Kidney (tissue), 14 donors: Measurements from ENCODE around the gene MAN1B1. TPM values are rescaled to one million over a fixed set of nuclear protein-coding genes. Genes with fewer than 3 reads are reported as not detected.

Source experiments
- DNase-seq, 5 donors: peaks; one replicate each; pipeline ENCODE4 v3.0.0-alpha.2; 2013 to 2020
- FAIRE-seq: peaks from 2 replicates; lab custom pipeline; 2012; peaks lifted over from hg19 to GRCh38; lab: Jason Lieb, UNC
- H3K27ac ChIP-seq, 2 donors: one replicate each; pipeline ENCODE4 v1.7.0; 2013; ENCODE audit warnings: low read depth in 2 of 2, low read length in 2 of 2, inconsistent platforms in 1 of 2
- H3K27me3 ChIP-seq: one replicate; pipeline ENCODE4 v1.7.1; 2013; ENCODE audit warnings: low read length, inconsistent platforms; ENCODE audit not compliant: control insufficient read depth, insufficient read depth
- H3K36me3 ChIP-seq, 3 donors: one replicate each; pipeline versions ENCODE4 v1.7.0 to v1.7.1; 2013; ENCODE audit warnings: low read length in 3 of 3, control low read depth in 1 of 3, inconsistent platforms in 1 of 3; ENCODE audit not compliant: insufficient read depth in 3 of 3, control insufficient read depth in 2 of 3
- H3K4me1 ChIP-seq, 3 donors: one replicate each; pipeline versions ENCODE4 v1.7.0 to v1.7.1; 2013; ENCODE audit warnings: low read length in 3 of 3, inconsistent platforms in 1 of 3, low read depth in 1 of 3; ENCODE audit not compliant: control insufficient read depth in 2 of 3, insufficient read depth in 2 of 3
- H3K4me3 ChIP-seq, 3 donors: one replicate each; pipeline versions ENCODE4 v1.7.0 to v1.8.1; 2013; ENCODE audit warnings: low read length in 3 of 3, control low read depth in 1 of 3, inconsistent platforms in 1 of 3
- H3K9ac ChIP-seq, 3 donors: one replicate each; pipeline versions ENCODE4 v1.7.0 to v1.7.1; 2013; ENCODE audit warnings: low read length in 3 of 3, control low read depth in 1 of 3, inconsistent platforms in 1 of 3
- H3K9me3 ChIP-seq, 3 donors: one replicate each; pipeline versions ENCODE4 v1.7.0 to v1.7.1; 2013; ENCODE audit warnings: low read length in 3 of 3, control low read depth in 1 of 3, inconsistent platforms in 1 of 3; ENCODE audit not compliant: control insufficient read depth in 2 of 3, insufficient read depth in 1 of 3
- intact Hi-C: fragments of 100-400 bp; cut with DNase I; formaldehyde crosslinking; loops from one replicate; pipeline ENCODE4 v1.11.1; 2022
- polyA plus RNA-seq: library from polyadenylated mRNA; stranded (reverse); fragments of 350-450 nt; fragmentation: Illumina TruSeq; extraction: RNeasy Lipid Tissue Mini Kit (QIAGEN cat#74804); gene quantifications from one replicate; pipeline ENCODE4 v1.2.3, GENCODE V29; 2014; ENCODE audit warnings: low read depth, low replicate concordance; ENCODE audit not compliant: insufficient read depth
- total RNA-seq: library from RNA; stranded (reverse); fragmentation: NEBNext Ultra II Directional; extraction: Animal tissue kit (Norgen Biotek cat#: 25700); gene quantifications from one replicate; pipeline ENCODE4 v1.2.1, GENCODE V29; 2021
- TF ChIP-seq, protein P1 (sequence below): IDR thresholded peaks from 3 replicates; pipeline ENCODE4 v1.5.1; 2012; ENCODE audit warnings: mild to moderate bottlenecking, moderate library complexity, borderline replicate concordance; ENCODE audit not compliant: insufficient read depth; ENCODE audit errors: extremely low read depth
- donor health status: control.
- donor health status: control.
- donor health status: control.
- donor health status: control.
- donor health status: control.
- donor health status: DM: yes; HTN: yes; CAD: no.
- donor health status: Normal renal cell carcinoma (clear cell type).

The MAN1B1 gene
- total and polyA plus RNA-seq, 2 donors from 2014 or later, result 57.3 to 63.2 TPM

DNA sequence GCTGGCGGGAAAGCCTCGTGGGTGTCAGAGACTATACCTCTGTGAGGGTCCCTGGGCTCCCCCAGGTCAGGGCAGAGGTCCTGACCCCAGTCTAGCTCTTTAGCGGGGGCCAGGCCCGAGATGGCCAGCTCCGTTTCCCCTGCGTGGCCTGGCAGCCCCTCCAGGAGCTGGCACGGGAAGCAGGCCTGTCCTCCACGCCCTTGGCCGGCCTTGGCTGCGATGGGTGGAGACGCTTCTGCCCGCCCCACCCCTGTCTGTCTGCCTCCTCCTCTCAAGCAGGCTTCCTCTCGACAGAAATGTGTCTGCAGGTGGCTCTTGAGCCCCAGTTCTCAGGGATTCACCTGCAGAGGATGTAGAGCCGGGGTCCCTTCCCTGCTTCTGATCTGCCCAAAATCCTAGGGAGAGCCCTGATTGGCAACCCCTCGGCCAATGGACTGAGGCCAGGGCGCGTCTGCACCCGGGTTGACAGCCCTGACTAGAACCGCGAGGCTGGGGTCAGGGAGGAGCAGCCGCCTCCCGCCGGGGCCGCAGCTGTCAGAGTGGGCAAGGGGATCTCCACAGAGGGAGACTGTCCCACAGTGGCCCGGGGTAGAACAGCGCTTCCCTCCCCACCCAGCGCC lies 49.6 kb downstream of the MAN1B1 start:
- H3K27ac ChIP-seq, result no peak overlapping the region
- intact Hi-C loops, result no loop called here
- H3K9me3 ChIP-seq, result no peaks in the 10 kb centered on the region
- no peaks in the 10 kb centered on the region for H3K36me3 ChIP-seq
- H3K27me3 ChIP-seq, result peaks cover 21% of the 10 kb centered on the region
- TF ChIP-seq, protein P1, sequence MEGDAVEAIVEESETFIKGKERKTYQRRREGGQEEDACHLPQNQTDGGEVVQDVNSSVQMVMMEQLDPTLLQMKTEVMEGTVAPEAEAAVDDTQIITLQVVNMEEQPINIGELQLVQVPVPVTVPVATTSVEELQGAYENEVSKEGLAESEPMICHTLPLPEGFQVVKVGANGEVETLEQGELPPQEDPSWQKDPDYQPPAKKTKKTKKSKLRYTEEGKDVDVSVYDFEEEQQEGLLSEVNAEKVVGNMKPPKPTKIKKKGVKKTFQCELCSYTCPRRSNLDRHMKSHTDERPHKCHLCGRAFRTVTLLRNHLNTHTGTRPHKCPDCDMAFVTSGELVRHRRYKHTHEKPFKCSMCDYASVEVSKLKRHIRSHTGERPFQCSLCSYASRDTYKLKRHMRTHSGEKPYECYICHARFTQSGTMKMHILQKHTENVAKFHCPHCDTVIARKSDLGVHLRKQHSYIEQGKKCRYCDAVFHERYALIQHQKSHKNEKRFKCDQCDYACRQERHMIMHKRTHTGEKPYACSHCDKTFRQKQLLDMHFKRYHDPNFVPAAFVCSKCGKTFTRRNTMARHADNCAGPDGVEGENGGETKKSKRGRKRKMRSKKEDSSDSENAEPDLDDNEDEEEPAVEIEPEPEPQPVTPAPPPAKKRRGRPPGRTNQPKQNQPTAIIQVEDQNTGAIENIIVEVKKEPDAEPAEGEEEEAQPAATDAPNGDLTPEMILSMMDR, result no peak
- H3K4me1 ChIP-seq, result no peaks in the 10 kb centered on the region
- FAIRE-seq (no peak), DNase-seq (no peak)
- H3K9ac ChIP-seq, result no peak overlapping the region
- no peak overlapping the region for H3K4me3 ChIP-seq

DNA sequence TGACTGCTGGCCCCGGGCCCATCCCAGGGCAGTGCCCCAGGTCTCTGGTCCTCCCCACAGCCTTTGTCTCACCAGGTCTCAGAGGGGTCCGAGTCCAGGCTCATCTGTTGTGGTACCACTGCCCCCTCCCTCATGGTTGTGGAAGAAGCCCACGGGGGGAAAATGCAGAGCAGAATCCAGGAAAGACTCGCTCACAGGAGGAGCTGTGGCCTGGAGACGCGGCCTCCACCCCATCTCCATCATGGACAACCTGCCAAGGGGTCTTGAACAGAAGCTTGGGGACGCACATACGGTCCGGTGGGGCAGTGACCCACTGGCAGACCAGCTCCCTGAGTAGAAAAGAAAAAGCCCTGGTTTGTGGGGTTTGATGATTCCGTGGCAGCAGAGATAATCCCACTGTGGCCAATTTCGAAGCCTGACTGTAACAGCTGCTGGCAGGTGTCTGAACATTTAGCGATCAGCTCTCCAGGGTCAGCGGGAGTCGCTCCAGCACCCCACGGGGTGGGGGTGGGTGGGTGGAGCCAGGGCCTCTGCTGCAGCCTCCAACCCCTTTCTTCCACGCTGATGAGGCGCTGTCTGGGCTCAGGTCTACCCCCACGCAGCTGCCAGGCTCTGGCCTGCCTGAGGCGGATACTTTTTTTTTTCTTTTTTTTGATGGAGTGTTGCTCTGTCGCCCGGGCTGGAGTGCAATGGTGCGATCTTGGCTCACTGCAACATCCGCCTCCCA lies 50.3 kb downstream of the MAN1B1 start:
- TF ChIP-seq, protein P1, result no peak
- FAIRE-seq, result no peak
- intact Hi-C loops, result no loop called here

DNA sequence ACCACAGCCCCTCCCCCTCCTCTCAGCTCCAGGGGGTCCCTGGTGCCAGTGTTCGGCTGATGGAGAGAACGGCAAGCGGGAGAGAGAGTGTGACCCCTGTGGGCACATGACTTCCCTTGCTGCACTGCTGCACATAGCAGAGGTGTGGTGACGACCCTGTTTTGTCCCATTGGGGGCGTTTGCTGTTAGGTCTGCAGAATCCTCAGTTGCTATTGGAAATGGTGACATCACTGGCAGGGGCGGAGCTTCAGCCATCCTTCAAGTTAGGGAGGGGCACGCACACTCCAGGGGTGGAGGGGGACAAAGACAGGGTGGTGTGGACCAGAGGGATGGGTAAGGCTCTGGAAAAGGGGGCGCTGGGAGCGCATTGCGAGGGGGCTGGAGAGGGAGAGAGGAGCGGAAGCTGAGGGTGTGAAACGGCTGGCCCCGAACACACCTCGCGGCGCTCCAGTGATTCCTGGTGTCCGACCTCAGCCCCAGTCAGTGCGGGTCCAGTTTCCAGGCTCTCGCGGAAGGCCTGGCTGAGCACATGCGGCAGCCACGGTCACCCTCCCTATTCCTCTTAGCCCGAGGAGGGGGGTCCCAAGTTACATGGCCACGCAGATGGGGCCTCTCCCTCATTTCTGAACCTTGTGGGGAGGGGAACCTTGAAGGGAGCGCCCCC lies 51.4 kb downstream of the MAN1B1 start:
- no peak overlapping the region for H3K27ac ChIP-seq
- H3K4me1 ChIP-seq, result no peaks in the 10 kb centered on the region
- no peak overlapping the region for H3K9ac ChIP-seq
- TF ChIP-seq, protein P1, result no peak
- no peaks in the 10 kb centered on the region for H3K9me3 ChIP-seq
- no peak for DNase-seq
- peaks cover 23% of the 10 kb centered on the region for H3K27me3 ChIP-seq
- H3K36me3 ChIP-seq, result no peaks in the 10 kb centered on the region
- intact Hi-C loops, result no loop called here
- no peak for FAIRE-seq
- no peak overlapping the region for H3K4me3 ChIP-seq

More for the DNA sequence above, 50.3 kb downstream of the MAN1B1 start:
- Histone ChIP-seq H3K9ac (no peak overlapping the region), H3K4me1 (no peaks in the 10 kb centered on the region), H3K9me3 (no peaks in the 10 kb centered on the region), H3K36me3 (no peaks in the 10 kb centered on the region), H3K27me3 (peaks cover 23% of the 10 kb centered on the region), H3K4me3 (no peak overlapping the region), H3K27ac (no peak overlapping the region)
- DNase-seq, result no peak
